ENCODE results near the gene RUNX2.
"Not testable (repeated sequence)": the region's sequence is repeated elsewhere in the genome, so short reads cannot be mapped to it uniquely, and the experiment has no call there.

The RUNX2 gene

GRCh38 chr6:45327956-45328522, at the start of gene RUNX2:
TSS of gene RUNX2 (plus strand) at chr6:45328330. CDS start at chr6:45328727, 397 bp downstream.
- DNase-seq (ENCODE audit: low read depth in 3 of 3), result no peak

- no peak for DNase-seq (ENCODE audit: low read depth in 3 of 3)
These were observed 49.8 kb upstream of the RUNX2 start for GRCh38 chr6:45278367-45278766.

DNA sequence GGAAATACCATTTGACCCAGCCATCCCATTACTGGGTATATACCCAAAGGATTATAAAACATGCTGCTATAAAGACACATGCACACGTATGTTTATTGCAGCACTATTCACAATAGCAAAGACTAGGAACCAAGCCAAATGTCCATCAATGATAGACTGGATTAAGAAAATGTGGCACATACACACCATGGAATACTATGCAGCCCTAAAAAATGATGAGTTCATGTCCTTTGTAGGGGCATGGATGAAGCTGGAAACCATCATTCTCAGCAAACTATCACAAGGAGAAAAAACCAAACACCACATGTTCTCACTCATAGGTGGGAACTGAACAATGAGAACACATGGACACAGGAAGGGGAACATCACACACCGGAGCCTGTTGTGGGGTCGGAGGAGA, 41.4 kb upstream of the RUNX2 start:
- not testable (repeated sequence) for DNase-seq (ENCODE audit: low read depth in 3 of 3)

GRCh38 chr6:45289751-45290514, 38.2 kb upstream of the RUNX2 start:
- no peak for DNase-seq (ENCODE audit: low read depth in 3 of 3)

DNA sequence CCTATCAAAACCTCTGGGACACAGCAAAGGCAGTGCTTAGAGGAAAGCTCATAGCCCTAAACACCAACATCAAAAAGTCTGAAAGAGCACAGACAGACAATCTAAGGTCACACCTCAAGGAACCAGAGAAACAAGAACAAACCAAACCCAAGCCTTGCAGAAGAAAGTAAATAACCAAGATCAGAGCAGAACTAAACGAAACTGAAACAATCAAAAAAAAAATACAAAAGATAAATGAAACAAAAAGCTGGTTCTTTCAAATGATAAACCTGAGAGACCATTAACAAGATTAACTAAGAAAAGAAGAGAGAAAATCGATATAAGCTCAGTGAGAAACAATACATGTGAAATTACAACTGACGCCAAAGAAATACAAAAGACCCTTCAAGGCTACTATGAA, 34.8 kb upstream of the RUNX2 start:
- no peak for DNase-seq (ENCODE audit: low read depth in 3 of 3)

GRCh38 chr6:45294065-45294701, 33.9 kb upstream of the RUNX2 start:
- not testable (repeated sequence) for DNase-seq (ENCODE audit: low read depth in 3 of 3)

DNA sequence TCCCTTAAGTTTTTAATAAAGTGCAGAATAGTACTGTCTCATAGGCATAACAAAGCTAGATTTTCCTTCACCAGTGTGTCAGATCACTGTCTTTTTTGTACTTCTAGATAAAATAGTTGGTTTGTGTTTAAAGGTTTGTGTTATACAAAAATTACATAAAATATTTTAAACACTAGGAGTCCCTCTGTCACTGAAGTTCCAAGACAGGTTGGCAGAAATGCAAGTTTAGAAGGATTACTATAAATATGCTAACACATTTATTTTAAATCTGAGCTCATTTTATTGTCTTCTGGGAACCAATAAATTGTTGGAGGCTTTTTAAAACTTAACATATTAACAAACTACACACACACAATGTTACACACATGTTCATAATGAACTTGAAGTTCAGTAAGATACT, 30.8 kb upstream of the RUNX2 start:
- DNase-seq (ENCODE audit: low read depth in 3 of 3), result no peak

DNA sequence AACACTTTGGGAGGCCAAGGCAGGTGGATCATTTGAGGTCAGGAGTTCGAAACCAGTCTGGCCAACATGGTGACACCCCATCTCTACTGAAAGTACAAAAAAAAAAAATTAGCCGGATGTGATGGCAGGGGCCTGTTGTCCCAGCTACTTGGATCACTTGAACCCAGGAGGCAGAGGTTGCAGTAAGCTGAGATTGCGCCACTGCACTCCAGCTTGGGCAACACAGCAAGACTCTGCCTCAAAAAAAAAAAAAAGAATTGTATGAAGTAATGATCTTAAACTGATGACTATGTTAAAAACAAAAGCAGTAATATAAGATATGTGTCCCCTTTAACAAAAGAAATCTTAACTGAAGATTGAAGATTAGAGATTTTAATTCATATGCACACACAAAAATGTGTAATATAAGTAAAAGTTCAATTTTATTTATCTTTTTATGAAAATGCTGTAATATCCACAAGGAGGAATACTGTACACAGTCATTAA, 29.0 kb upstream of the RUNX2 start:
- DNase-seq (ENCODE audit: low read depth in 3 of 3), result no peak

DNA sequence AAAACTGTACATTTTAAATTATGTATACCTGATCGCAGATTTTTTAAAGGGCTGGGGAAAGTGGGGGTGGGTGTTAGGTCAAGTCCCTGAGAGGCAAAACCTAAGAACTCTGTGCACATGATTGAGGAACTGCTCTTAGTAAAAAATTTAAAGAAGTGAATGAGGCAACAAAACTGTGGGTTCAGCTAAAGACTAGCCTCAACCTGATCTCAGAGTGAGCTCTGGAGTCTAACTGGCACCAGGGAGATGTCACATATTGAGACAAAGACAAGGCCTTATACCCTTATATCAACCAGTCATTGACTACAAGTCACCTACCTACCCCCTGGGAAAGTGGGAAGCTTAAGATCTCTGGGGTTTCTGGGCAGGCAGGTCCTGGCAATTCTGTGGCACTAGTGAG, 27.4 kb upstream of the RUNX2 start:
- no peak for DNase-seq (ENCODE audit: low read depth in 3 of 3)

DNA sequence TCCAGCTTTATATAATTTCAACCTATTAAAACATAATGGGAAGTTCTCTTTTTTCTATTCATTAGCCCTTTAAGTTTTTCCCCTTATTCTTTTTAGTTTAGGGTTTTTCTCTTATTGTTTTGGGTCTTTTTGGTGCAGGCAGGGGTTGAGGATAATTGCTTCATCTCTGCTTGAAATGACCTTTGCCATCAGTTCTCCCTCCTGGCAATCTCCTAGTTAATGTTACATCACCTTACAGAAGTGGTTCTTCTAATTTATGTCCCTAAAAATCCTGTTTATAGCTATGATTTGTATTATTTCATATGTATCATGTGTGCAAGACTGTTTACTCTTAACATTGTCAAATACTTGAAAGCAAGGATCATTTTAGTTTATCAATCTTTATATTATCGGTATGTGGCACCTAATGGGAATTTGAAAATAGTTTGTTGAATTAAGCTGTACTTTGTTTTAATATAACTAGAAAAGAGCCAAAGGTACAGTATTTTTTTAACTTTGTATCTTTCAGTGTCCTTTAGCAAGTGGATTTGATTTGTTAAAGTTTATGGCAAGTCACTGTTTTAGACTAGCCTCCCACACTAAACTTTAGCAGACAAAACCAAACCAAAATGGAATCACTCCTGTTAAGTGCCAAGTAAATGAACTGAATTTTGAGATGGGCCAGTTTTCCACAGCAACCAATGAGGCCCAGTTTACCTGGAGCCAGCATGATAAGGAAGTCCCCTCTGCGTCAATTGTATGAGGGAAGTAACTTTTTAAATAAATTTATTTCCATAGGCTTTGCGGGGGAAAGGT, 26.6 kb upstream of the RUNX2 start:
- no peak for DNase-seq (ENCODE audit: low read depth in 3 of 3)

- no peak for DNase-seq (ENCODE audit: low read depth in 3 of 3)
These were observed 25.3 kb upstream of the RUNX2 start for GRCh38 chr6:45302832-45303231.

- DNase-seq (ENCODE audit: low read depth in 3 of 3), result no peak
These were observed 22.6 kb upstream of the RUNX2 start for GRCh38 chr6:45305546-45305945.

GRCh38 chr6:45310118-45310788, 17.9 kb upstream of the RUNX2 start:
- no peak for DNase-seq (ENCODE audit: low read depth in 3 of 3)

DNA sequence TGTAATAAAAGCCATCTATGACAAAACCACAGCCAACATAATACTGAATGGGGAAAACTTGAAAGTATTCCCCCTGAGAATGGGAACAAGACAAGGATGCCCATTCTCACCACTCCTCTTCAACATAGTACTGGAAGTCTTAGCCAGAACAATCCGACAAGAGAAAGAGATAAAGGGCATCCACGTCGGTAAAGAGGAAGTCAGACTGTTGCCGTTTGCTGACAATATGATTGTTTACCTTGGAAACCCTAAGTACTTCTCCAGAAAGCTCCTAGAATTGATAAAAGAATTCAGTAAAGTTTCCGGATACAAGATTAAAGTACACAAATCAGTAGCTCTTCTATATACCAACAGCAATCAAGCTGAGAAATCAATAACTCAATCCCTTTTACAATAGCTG, 14.0 kb upstream of the RUNX2 start:
- DNase-seq (ENCODE audit: low read depth in 3 of 3), result no peak

- no peak for DNase-seq (ENCODE audit: low read depth in 3 of 3)
These were observed 7.8 kb upstream of the RUNX2 start for GRCh38 chr6:45320349-45320748.

DNA sequence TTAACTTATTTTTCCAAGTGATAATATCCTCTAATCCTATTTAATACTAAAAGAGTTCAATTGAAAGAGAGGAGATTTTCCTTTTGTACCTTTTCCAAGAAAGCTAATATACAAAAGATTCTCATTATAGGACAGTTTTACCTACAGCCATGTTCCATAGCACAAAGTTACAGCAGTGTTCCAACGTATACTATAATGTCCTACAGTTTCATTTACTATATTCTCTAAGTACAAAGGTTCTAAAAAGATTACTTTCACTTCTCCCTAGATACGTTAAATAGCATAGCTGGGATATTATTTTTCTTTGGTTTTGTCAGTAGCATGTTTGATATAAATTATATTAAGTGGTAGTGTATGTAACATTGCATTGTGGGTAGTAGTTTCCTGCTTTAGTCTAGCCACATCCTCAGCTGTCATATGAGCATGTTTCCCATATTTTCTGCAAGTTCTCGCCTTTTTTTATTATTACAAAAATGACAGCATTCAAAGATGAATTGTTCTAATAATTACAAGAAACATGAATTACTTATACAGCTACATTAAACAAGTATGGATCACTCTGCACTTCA, 4.4 kb upstream of the RUNX2 start:
- no peak for DNase-seq (ENCODE audit: low read depth in 3 of 3)

GRCh38 chr6:45326698-45327417, 1.3 kb upstream of the RUNX2 start:
- no peak for DNase-seq (ENCODE audit: low read depth in 3 of 3)

DNA sequence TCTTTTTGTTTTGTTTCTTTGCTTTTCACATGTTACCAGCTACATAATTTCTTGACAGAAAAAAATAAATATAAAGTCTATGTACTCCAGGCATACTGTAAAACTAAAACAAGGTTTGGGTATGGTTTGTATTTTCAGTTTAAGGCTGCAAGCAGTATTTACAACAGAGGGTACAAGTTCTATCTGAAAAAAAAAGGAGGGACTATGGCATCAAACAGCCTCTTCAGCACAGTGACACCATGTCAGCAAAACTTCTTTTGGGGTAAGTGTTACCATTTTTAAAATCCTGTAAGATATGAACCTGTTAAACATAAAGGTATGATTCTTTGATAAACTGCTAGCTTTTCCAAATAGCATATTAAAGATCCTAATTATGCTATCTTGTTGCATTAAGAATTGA, 393 bp downstream of the RUNX2 start:
- no peak for DNase-seq (ENCODE audit: low read depth in 3 of 3)

DNA sequence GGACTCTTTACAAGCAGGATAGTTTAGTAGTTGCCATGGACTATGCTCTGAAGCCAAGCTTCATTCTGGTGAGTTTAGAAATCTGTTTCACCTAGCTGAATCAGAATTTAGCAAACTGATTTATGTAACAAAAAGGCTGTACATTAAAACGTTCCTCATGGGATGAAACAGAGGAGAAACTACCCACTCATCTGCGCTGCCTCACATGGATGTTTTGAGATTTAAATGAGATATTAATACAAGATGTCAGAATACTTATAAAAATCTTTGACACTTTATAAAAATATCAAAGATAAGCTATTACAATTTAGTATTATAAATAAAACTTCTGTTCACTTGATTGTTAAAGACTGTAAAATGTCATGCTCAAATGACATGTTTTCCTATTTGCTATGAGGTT, 16.8 kb downstream of the RUNX2 start:
- no peak for DNase-seq (ENCODE audit: low read depth in 3 of 3)

- DNase-seq (ENCODE audit: low read depth in 3 of 3), result no peak
These were observed 22.1 kb downstream of the RUNX2 start for GRCh38 chr6:45350186-45350710.
